HS-5 (cell line): ENCODE data around the gene DOCK9.

ENCODE experiments used
- DNase-seq: peaks from one replicate; pipeline ENCODE4 v3.0.0-alpha.2; 2012; ENCODE audit warnings: low read depth

The DOCK9 gene

DNA sequence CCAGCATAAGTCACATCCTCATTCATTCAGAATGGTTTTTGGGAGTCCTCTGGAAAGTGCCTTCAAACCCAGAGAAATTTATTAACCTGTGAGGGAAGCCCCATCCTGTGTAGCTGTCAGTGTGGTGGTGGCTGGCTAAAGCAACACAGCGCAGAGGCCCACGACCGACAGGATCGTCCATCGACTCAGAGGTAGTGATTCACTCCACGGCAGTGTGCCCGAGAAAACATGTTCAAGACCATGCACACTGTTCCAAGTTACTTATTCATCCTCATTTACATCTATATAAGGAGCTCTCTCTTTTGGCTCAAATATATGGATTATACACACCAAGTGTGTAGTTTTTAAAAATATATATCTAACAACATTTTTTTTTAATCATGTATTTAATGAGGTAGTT lies 129.1 kb downstream of the DOCK9 start:
- DNase-seq = no peak

DNA sequence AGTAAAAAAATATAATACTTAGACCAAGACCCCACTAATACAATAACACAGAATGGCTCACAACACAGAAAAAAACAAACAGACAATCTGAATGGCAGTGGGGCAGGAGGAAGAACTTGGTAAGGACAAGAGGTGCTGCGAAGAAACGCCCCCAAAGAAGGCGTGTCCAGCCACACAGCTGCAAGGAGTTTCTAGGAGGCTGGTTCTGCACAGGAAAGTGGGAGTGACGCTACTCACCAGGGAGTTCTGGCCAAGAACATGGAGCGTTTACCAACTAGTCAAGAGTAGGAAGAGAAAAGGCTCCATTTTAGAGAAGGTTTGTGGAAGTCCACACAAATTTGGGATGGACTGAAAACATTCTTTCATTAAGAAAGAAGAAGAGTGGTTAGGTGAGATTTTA lies 130.1 kb downstream of the DOCK9 start:
- DNase-seq = no peak

DNA sequence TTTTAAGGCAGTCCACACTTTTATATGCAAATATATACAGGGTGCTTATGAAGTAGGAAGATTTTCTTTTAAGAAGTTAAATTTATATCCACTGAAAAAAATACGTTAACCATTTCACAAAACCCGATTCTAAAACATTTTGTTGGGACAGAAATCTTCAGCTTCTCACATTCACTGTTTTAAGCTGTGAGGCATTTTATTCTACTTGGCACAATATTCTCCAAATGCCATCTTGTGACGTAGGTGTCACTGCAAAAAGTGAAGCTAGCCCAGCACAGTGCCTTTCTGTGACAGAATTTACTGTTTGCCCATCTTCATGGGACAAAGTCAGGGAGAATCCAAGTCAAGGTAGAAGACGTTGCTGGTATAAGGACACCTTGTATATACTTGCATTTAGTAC lies 130.9 kb downstream of the DOCK9 start:
- DNase-seq = no peak

DNA sequence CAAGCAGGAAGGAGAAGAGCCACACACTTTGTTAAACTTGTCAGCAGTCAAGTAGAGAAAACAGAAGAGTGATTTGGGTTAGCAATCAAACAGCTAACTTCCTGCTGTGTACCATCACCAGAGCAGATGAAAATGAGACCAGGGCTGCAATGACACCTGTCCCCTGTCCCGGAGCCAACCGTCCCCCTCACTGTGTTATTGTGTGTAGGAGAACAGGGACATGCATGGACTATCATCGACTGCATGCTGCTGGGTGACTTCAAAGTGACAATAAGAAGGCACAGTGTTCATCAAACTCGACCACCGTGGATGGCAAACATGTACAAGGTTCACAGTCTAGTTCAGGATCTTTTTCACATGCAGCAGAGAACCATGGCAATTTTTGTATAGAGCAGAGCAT lies 131.3 kb downstream of the DOCK9 start:
- DNase-seq = no peak

DNA sequence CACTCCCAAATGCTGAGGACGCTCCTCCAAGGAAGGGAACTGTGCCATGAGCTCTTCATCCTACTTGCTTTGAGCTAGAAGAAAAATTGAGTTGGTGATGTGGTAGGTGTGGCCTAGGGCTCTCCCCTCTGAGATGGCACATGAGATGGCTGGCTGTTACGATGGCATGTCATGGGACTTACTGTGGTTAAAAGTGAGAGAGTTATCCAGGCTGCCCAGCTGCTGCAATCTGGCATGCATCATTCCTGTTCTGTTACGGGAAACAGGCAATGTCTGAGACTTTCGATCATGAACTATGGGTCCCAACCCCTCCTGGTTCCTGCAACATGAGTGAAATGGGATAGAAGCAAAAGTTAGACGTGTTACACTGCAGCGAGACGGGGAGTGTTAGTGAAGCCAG lies 132.1 kb downstream of the DOCK9 start:
- DNase-seq = no peak

GRCh38 chr13:98844021-98844420 lies 133.8 kb downstream of the DOCK9 start:
- no peak for DNase-seq

DNA sequence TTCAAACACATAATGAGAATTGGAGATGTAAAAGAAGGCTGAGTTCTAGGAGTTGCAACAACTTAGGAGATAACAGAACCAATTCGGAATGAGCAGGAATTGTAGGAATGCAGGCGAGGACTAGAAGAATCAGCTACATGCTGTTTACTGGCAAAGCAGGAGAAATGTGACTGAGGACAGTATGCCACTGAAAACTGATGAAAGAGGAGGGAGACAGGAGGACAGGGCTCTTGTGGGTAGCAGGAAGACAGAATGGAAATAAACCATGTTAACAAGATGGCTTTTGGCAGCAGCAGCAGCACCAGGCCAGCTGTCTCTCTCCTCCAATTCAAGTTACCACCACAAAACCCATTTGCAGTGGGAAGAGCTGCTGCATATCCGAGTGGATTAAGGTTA lies 134.4 kb downstream of the DOCK9 start:
- DNase-seq = no peak

DNA sequence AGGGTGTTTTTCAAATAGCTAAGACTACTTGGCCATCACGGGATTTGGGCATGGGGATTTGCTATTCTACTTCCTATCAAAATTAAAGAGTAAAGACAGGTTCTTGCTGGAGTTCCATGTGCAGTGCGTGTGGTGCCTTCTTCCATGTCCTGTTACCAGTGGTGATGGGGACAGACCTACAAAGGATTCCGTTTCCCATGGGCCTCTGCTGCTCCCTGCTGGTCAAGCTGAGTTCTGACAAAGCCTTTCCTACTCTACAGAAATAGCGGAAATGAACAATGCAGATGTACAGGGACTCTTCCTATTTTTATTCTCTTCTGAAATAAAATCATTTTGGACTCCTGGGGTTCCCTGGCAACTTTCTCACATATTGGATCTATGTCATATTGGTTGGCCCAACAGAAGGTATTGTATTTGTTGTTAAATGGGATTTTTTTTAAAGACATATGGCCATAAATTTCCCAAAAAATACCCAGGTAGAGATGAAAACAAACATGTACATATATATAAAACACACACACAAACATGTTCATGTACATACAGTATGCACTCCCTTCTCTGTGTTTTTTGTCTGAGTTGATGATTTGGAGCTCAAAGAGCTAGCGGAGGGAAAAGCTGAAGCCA lies 134.9 kb downstream of the DOCK9 start:
- no peak for DNase-seq

DNA sequence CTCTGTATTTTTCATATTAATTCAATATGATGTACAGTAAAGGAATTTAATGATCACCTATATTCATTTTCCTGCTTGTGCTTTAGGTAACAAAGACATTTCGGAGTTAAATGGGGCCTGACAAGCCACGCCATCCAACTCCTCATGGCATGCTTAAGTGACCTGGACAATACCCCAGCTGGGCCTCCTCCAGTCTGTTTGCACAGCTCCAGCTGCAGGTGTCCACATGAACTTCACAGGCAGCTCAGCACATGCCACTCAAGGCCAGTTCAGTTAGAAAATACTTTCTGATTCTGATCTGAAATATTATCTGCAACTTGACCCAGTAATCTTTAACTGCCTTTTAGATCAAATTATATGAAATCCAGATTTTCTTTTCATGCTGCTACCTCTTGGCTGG lies 135.8 kb downstream of the DOCK9 start:
- no peak for DNase-seq

- DNase-seq = no peak
These were observed 137.8 kb downstream of the DOCK9 start for GRCh38 chr13:98839856-98840769.

GRCh38 chr13:98838776-98839175 lies 139.1 kb downstream of the DOCK9 start:
- DNase-seq = no peak

DNA sequence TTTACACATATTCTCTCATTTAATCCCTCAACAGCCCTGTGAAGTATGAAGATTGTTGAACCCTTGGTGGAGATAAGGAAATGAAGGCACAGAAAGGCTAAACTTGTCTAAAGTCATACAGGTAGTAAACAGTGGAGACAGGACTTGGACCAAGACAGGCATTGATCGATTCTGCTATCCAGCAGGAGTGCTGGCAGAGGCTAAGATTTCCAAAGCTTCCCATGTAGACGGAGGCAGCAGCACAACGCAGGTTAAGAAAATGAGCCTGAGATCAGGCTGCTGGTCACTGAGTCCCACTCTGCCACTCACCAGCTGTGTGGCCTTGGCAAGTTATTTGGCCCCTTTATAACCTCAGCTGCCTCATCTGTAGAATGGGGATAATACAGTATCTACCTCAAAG lies 140.0 kb downstream of the DOCK9 start:
- no peak for DNase-seq

DNA sequence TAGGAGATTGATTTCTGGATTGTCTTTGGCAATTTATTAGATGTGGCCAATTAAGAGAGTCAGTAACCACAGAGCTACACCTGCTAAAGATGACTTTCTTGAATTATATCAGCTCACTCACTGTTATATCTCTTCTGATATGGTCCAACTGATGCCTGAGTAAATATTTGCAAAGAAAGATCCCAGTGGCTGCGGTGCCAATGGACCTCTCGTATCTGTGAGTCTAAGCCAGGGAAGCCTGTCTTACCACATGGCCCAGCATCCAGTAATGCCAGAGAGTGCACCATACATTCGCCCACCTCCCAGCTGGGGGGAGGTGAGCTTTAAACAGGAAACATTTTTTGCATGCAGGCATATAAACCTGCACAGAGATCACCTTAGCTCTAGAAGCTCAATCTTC lies 142.7 kb downstream of the DOCK9 start:
- DNase-seq = no peak

DNA sequence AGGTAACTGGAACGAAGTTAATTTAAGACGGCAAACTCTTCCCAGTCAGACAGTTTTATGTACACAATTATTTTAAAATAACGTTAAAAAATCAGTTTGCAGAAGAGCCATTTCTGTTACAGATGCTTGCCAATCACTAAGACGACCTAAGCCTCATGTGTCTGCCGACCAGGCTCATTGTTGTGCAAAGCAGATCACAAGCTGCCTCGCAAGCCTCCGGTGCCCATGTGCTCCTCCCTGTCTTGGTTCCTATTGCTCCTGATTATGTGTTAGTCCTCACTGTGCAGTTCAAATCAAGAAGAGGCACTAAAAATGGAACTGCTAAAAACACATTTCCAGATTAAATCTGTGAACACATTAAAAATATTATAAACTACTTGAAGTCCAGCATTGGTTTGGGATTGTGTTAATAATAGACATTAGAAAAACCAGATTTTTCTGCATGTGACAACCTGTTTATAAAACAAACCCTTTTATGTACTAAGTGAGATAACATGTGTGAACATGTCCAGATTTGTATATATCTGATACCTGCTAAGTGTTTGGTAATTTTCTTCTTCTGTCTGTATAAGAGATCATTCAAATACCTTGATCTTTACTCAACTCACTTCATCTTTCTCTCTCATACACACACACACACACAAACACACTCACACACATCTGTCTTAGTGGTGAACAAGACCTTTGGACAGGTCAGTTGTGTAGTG lies 143.5 kb downstream of the DOCK9 start:
- DNase-seq = no peak

DNA sequence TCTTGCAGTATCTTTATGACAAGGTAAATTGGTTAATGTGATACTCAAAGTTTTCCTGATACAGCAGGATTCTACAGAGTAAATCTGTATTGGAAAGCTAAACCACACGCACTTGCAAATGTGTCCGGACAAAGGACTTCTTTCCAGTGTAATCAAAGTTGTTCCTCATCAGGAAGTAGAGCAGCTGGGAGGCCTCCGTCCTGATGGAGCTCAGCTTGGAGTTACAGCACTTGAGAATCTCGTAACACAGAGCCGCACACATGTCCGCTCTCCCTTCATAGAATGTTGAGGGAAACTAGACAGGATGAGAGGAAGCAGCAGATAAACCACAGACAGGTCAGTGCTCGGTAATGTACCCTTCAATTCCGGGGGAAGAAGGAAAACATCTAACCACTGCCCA lies 146.6 kb downstream of the DOCK9 start:
- DNase-seq = no peak

GRCh38 chr13:98829541-98829940 lies 148.3 kb downstream of the DOCK9 start:
- no peak for DNase-seq

GRCh38 chr13:98828614-98829013 lies 149.2 kb downstream of the DOCK9 start:
- no peak for DNase-seq

- no peak for DNase-seq
These were observed 150.4 kb downstream of the DOCK9 start for GRCh38 chr13:98827449-98827848.

DNA sequence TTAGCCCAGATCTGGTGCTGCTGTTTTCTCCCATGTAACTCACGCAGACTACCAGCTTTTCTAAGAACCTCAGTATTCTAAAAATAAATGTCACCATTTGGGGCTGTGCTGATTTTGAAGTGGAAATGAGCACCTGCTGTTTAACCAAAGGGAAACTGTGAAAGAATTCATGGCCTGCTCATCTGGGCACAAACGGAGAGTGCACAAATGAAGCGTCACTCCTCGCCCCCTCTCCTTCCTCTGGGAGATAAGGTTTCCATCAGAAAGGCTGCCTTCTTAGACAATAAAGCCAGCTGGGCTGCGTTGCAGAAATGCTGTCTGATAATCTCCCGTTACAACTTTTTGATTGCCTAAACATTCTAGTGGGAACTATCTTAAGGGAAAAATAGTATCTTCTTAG lies 151.7 kb downstream of the DOCK9 start:
- DNase-seq = no peak

- no peak for DNase-seq
These were observed 152.2 kb downstream of the DOCK9 start for GRCh38 chr13:98825659-98826058.

DNA sequence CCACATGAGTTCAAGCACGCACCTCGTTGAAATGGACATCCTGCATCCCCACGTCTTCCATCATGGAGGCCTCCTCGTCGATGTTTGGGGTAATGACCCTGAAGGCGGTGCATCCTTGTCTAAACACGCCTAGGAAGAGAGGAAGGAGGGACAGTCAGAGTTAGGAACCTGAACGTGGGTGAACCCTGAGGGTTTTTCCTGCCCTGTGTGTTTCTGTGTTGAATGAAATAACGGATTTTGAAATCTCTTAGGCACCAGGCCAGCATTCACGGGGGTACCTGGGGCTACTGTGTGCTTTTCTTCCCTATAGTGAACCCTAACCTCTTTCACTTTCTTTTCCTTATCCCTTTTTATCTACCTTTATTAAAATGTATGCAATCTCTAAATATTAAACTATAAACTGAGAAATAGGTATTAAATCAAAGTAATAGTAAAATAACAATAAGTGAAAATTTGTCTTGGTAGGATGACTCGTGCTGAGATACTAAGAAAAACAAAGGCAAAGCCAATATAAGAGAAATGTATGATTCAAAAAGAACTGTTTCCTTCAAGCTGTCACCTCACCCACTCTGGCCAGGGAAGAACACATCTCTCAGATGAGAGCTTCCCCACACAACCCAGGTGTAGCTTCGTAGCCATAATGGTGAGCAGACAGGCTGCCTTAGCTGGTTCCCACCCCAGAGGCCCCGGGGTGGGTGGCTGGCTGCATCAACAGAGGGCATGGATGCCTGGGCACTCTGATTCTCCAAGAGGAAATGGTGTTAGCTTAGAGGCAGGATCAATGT lies 153.3 kb downstream of the DOCK9 start:
- no peak for DNase-seq

DNA sequence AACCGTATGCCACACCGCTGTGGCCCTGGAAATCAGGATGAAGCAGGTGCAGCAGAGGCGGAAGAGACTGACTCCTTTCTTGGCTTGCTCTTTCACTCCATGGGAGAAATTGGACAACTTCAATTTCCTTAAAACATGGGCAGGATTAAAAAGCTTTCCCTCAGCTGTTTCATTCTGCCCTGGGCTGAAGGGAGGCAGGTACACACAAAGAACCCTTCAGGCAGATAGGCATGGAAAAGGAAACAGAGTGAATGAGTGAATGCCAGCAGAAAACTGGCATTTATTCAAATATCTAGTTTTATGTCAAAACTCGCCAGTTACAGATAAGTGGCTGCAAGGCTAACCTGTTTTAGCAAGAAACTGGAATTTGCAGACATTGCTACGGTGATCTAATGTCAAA lies 154.4 kb downstream of the DOCK9 start:
- no peak for DNase-seq
